Panc1 (cell line): ENCODE data around the gene VASH2. TPM values are rescaled to one million over a fixed set of nuclear protein-coding genes. Genes with fewer than 3 reads are reported as not detected.

Source experiments
- ATAC-seq: fragments of 200-7000 bp; cut with Tn5 transposase; 2 replicates; pipeline ENCODE4 v1.9.1; 2020; ENCODE audit warnings: mild to moderate bottlenecking, moderate library complexity
- BruUV-seq: library from RNA; stranded (reverse); fragments of 400-500 nt; replicated peaks from 2 replicates; lab custom pipeline; 2021; lab: Mats Ljungman, UMichigan
- CTCF ChIA-PET: fragments of 300-600 bp; sonication (Branson Sonifier 250); formaldehyde crosslinking; loops from one replicate; lab custom pipeline; 2022; ENCODE audit warnings: antibody characterized with exemption; lab: Charles Lee
- POLR2A ChIA-PET: fragments of 300-600 bp; sonication (Branson Sonifier 250); formaldehyde crosslinking; loops from one replicate; lab custom pipeline; 2022; ENCODE audit warnings: antibody characterized with exemption; lab: Charles Lee
- DNase-seq: peaks from one replicate; pipeline ENCODE4 v3.0.0-alpha.2; 2010; ENCODE audit warnings: low read depth, low spot score
- H3K27ac ChIP-seq: 2 replicates; pipeline ENCODE4 v1.5.1; 2011; ENCODE audit warnings: mild to moderate bottlenecking, low read length, inconsistent platforms
- H3K27me3 ChIP-seq: fragments of 200-500 bp; sonication (Bioruptor generic); 2 replicates; pipeline ENCODE4 v1.6.0; 2014; ENCODE audit warnings: low read length, inconsistent platforms; ENCODE audit not compliant: control insufficient read depth, insufficient read depth
- H3K36me3 ChIP-seq: fragments of 200-500 bp; sonication (Bioruptor generic); 2 replicates; pipeline ENCODE4 v1.5.1; 2014; ENCODE audit warnings: inconsistent platforms, mild to moderate bottlenecking, low read length, moderate library complexity; ENCODE audit not compliant: control insufficient read depth, insufficient read depth
- H3K4me1 ChIP-seq: 2 replicates; pipeline ENCODE4 v1.5.1; 2011; ENCODE audit warnings: inconsistent platforms, mild to moderate bottlenecking, low read length, moderate library complexity; ENCODE audit not compliant: control insufficient read depth, insufficient read depth
- H3K4me3 ChIP-seq, 2 experiments: 2 replicates each; pipeline ENCODE4 v1.5.1; 2011 to 2012; ENCODE audit warnings: low read depth in 2 of 2, low read length in 2 of 2, mild to moderate bottlenecking in 2 of 2, inconsistent platforms in 1 of 2, moderate library complexity in 1 of 2
- H3K9me3 ChIP-seq: fragments of 200-500 bp; sonication (Bioruptor generic); 2 replicates; pipeline ENCODE4 v1.5.1; 2014; ENCODE audit warnings: low read depth, mild to moderate bottlenecking, inconsistent platforms, low read length, moderate library complexity; ENCODE audit not compliant: control insufficient read depth, insufficient read depth
- CTCF ChIP-seq: fragments of 450-650 bp; IDR thresholded peaks from 2 replicates; pipeline ENCODE4 v1.5.1; 2017; ENCODE audit warnings: mild to moderate bottlenecking
- POLR2AphosphoS5 ChIP-seq: IDR thresholded peaks from 2 replicates; pipeline ENCODE4 v1.6.1; 2012; ENCODE audit warnings: mild to moderate bottlenecking, low read depth, low read length, moderate library complexity
- REST ChIP-seq, 2 experiments: IDR thresholded peaks; 2 replicates each; pipeline ENCODE4 v1.6.1; 2011 to 2012; ENCODE audit warnings: low read depth in 2 of 2, control low read depth in 1 of 2, low read length in 1 of 2, mild to moderate bottlenecking in 1 of 2, moderate library complexity in 1 of 2; ENCODE audit not compliant: insufficient read depth in 1 of 2
- SIN3A ChIP-seq: IDR thresholded peaks from 2 replicates; pipeline ENCODE4 v1.6.1; 2012; ENCODE audit warnings: low read depth, mild to moderate bottlenecking, low read length, moderate library complexity, borderline replicate concordance; ENCODE audit not compliant: insufficient read depth
- TCF7L2 ChIP-seq: IDR thresholded peaks from 2 replicates; pipeline ENCODE4 v1.6.1; 2011; ENCODE audit warnings: mild to moderate bottlenecking, low read depth, low read length, inconsistent platforms
- in situ Hi-C: cut with HindIII; loops from 2 replicates; pipeline ENCODE4 v1.10.0; 2016; ENCODE audit warnings: low sequenced_read_pairs, low pct_unique_long_range_greater_than_20kb
- intact Hi-C: fragments of 100-400 bp; cut with micrococcal nuclease; formaldehyde crosslinking; loops from one replicate; pipeline ENCODE4 v1.10.0; 2022; ENCODE audit not compliant: unreplicated experiment
- total RNA-seq: library from RNA; stranded (reverse); gene quantifications from one replicate; pipeline ENCODE4 v1.2.1, GENCODE V29; 2021; ENCODE audit not compliant: unreplicated experiment

VASH2 gene
- total RNA-seq, 1 experiment from 2014 or later, result 1.7 TPM

- BruUV-seq, result no TSS peak
- ChIA-PET POLR2A (no interaction called here), CTCF (no interaction called here)
- in situ Hi-C loops (no loop called here), intact Hi-C loops (no loop called here)
- Histone ChIP-seq H3K27me3 (no peaks in the 10 kb centered on the region), H3K4me3 (no peak overlapping the region), H3K4me1 (no peaks in the 10 kb centered on the region), H3K27ac (no peak overlapping the region), H3K36me3 (no peaks in the 10 kb centered on the region), H3K9me3 (no peaks in the 10 kb centered on the region)
- TF ChIP-seq CTCF (no peak), REST (IDR thresholded peaks at IDR 0.05; ENCODE audit: insufficient read depth in 1 of 2, low read depth in 2 of 2, low read length in 1 of 2) (no peak), POLR2AphosphoS5 (no peak), SIN3A (no peak), TCF7L2 (no peak)
- no peak for DNase-seq
- ATAC-seq, result peak; percentile 62
These were observed 21.7 kb upstream of the VASH2 start for GRCh38 chr1:212928323-212929291.

- intact Hi-C loops, result no loop called here
These were observed 19.2 kb upstream of the VASH2 start for GRCh38 chr1:212930986-212931678.

More at GRCh38 chr1:212930986-212931678, 19.2 kb upstream of the VASH2 start:
- Histone ChIP-seq H3K9me3 (no peaks in the 10 kb centered on the region), H3K27me3 (no peaks in the 10 kb centered on the region), H3K4me3 (no peak overlapping the region), H3K36me3 (no peaks in the 10 kb centered on the region), H3K4me1 (no peaks in the 10 kb centered on the region), H3K27ac (no peak overlapping the region)
- no peak for DNase-seq
- CTCF ChIA-PET, result no interaction called here
- POLR2A ChIA-PET, result interaction anchor here (0.6 kb wide), 1 partner anchor 17 kb away, joined by 3 read pairs; no protein-coding TSS in a partner anchor
- no TSS peak for BruUV-seq
- no peak for TF ChIP-seq REST (IDR thresholded peaks at IDR 0.05; ENCODE audit: insufficient read depth in 1 of 2, low read depth in 2 of 2, low read length in 1 of 2)
- TF ChIP-seq POLR2AphosphoS5, result no peak
- TF ChIP-seq CTCF, result no peak
- no peak for TF ChIP-seq SIN3A
- TF ChIP-seq TCF7L2, result no peak
- in situ Hi-C loops, result no loop called here
- no peak for ATAC-seq
